HEK293 (cell line): ENCODE measurements around the gene COG8.

Source experiments
- CTCF ChIA-PET: fragments of 350-600 bp; formaldehyde crosslinking; extraction: SDS; loops from one replicate; lab custom pipeline; 2021; ENCODE audit warnings: antibody characterized with exemption; lab: Yijun Ruan, JAX
- POLR2A ChIA-PET: fragments of 300-600 bp; formaldehyde crosslinking; extraction: SDS; loops from one replicate; lab custom pipeline; 2020; ENCODE audit warnings: antibody characterized with exemption, inconsistent platforms; lab: Yijun Ruan, JAX
- H3K27ac ChIP-seq: fragments of 200-500 bp; sonication (Bioruptor generic); 2 replicates; pipeline ENCODE4 v1.5.1; 2014; ENCODE audit warnings: low read depth, low read length, control low read depth, inconsistent platforms; ENCODE audit errors: extremely low read depth
- H3K36me3 ChIP-seq, 2 experiments: fragments of 200-500 bp in 1 of 2; sonication (Bioruptor generic) in 1 of 2; 1 replicate in 1 of 2; 2 replicates in 1 of 2; pipeline ENCODE4 v1.5.1; 2014 to 2017; ENCODE audit warnings: inconsistent platforms in 2 of 2, low read length in 2 of 2; ENCODE audit not compliant: control insufficient read depth in 2 of 2, insufficient read depth in 1 of 2
- H3K4me1 ChIP-seq: fragments of 200-500 bp; sonication (Bioruptor generic); 2 replicates; pipeline ENCODE4 v1.5.1; 2014; ENCODE audit warnings: mild to moderate bottlenecking, low read length, inconsistent platforms; ENCODE audit not compliant: control insufficient read depth, insufficient read depth
- H3K4me3 ChIP-seq: 2 replicates; pipeline ENCODE4 v1.5.1; 2011; ENCODE audit warnings: low read depth, mild to moderate bottlenecking, control low read depth, low read length, moderate library complexity
- H3K9me3 ChIP-seq: fragments of 200-500 bp; sonication (Bioruptor generic); 2 replicates; pipeline ENCODE4 v1.5.1; 2014; ENCODE audit warnings: low read depth, low read length, inconsistent platforms; ENCODE audit not compliant: control insufficient read depth, insufficient read depth
- ATF2 ChIP-seq: fragments of 450-650 bp; formaldehyde crosslinking; IDR thresholded peaks from 2 replicates; pipeline ENCODE4 v1.5.1; 2016; ENCODE audit warnings: missing biosample characterization, missing genetic modification characterization, low read depth
- CTCF ChIP-seq: fragments of 450-650 bp; formaldehyde crosslinking; IDR thresholded peaks from 2 replicates; pipeline ENCODE4 v1.5.1; 2016; ENCODE audit warnings: missing biosample characterization, missing genetic modification characterization
- HIC1 ChIP-seq: fragments of 450-650 bp; formaldehyde crosslinking; IDR thresholded peaks from 2 replicates; pipeline ENCODE4 v1.5.1; 2016; ENCODE audit warnings: missing biosample characterization, missing genetic modification characterization
- PRDM10 ChIP-seq: fragments of 450-650 bp; formaldehyde crosslinking; IDR thresholded peaks from 2 replicates; pipeline ENCODE4 v1.5.1; 2016; ENCODE audit warnings: missing biosample characterization, missing genetic modification characterization
- SALL2 ChIP-seq: fragments of 450-650 bp; formaldehyde crosslinking; IDR thresholded peaks from 2 replicates; pipeline ENCODE4 v1.5.0; 2017; ENCODE audit warnings: missing biosample characterization, mild to moderate bottlenecking, missing genetic modification characterization, borderline replicate concordance
- ZBTB11 ChIP-seq: fragments of 450-650 bp; formaldehyde crosslinking; conservative IDR thresholded peaks from 2 replicates; pipeline ENCODE4 v1.5.1; 2016; ENCODE audit warnings: low read depth, missing biosample characterization, missing genetic modification characterization
- ZBTB17 ChIP-seq: fragments of 450-650 bp; formaldehyde crosslinking; IDR thresholded peaks from 2 replicates; pipeline ENCODE4 v1.5.1; 2016; ENCODE audit warnings: missing biosample characterization, missing genetic modification characterization
- ZEB2 ChIP-seq: fragments of 450-650 bp; formaldehyde crosslinking; IDR thresholded peaks from 2 replicates; pipeline ENCODE4 v1.5.1; 2016; ENCODE audit warnings: missing biosample characterization, missing genetic modification characterization
- ZFP3 ChIP-seq: fragments of 450-650 bp; formaldehyde crosslinking; IDR thresholded peaks from 2 replicates; pipeline ENCODE4 v1.5.1; 2016; ENCODE audit warnings: low read depth, missing biosample characterization, missing genetic modification characterization
- ZFP37 ChIP-seq: fragments of 450-650 bp; formaldehyde crosslinking; IDR thresholded peaks from 2 replicates; pipeline ENCODE4 v1.5.1; 2016; ENCODE audit warnings: missing biosample characterization, missing genetic modification characterization
- ZIC2 ChIP-seq: fragments of 450-650 bp; formaldehyde crosslinking; IDR thresholded peaks from 2 replicates; pipeline ENCODE4 v1.5.1; 2016; ENCODE audit warnings: missing biosample characterization, missing genetic modification characterization
- ZNF302 ChIP-seq: fragments of 450-650 bp; formaldehyde crosslinking; IDR thresholded peaks from 2 replicates; pipeline ENCODE4 v1.5.1; 2016; ENCODE audit warnings: missing biosample characterization, missing genetic modification characterization, low read depth
- ZNF354C ChIP-seq: fragments of 450-650 bp; formaldehyde crosslinking; IDR thresholded peaks from 2 replicates; pipeline ENCODE4 v1.5.1; 2016; ENCODE audit warnings: missing biosample characterization, missing genetic modification characterization, low read depth, borderline replicate concordance
- ZNF37A ChIP-seq: fragments of 450-650 bp; IDR thresholded peaks from 2 replicates; pipeline ENCODE4 v1.5.1; 2018; ENCODE audit warnings: missing biosample characterization, missing genetic modification characterization
- ZNF473 ChIP-seq: fragments of 450-650 bp; formaldehyde crosslinking; IDR thresholded peaks from 2 replicates; pipeline ENCODE4 v1.5.1; 2017; ENCODE audit warnings: missing biosample characterization, missing genetic modification characterization
- ZNF707 ChIP-seq: fragments of 450-650 bp; formaldehyde crosslinking; IDR thresholded peaks from 2 replicates; pipeline ENCODE4 v1.5.1; 2016; ENCODE audit warnings: missing biosample characterization, missing genetic modification characterization

COG8 gene

GRCh38 chr16:69351309-69352027 is 12.1 kb upstream of the COG8 start, which contains the start of gene TMED6:
TSS of gene TMED6 (minus strand) at chr16:69351786. CDS start at chr16:69351753, 33 bp downstream.
- H3K4me3 ChIP-seq: no peak within 1 kb of the TSS
- no peak for TF ChIP-seq ZNF707 (tag by site-specific recombination)
- peak; percentile 57 for TF ChIP-seq PRDM10 (tag by site-specific recombination)
- TF ChIP-seq ZNF37A (tag by site-specific recombination): no peak
- TF ChIP-seq ZIC2 (tag by site-specific recombination): 0 out of 2 replicates have a peak, but pooled peaks have one; percentile 7
- POLR2A ChIA-PET: interaction anchor here (0.6 to 1.9 kb wide), 3 partner anchors 11 to 251 kb away, joined by 3 to 4 read pairs (median 4); no protein-coding TSS in a partner anchor
- CTCF ChIA-PET: no interaction called here
- peaks cover 13 to 30% of the 10 kb centered on the region in 2 experiments for H3K36me3 ChIP-seq
- H3K9me3 ChIP-seq: no peaks in the 10 kb centered on the region
- H3K27ac ChIP-seq: 0 out of 2 replicates have a peak within 1 kb of the TSS, but pooled peaks have one; percentile 31
- H3K4me1 ChIP-seq: peaks cover 5% of the 10 kb centered on the region; the same call in 1 of the 2 replicates

- Histone ChIP-seq H3K4me1 (peaks cover 5% of the 10 kb centered on the region; the same call in 1 of the 2 replicates), H3K27ac (0 out of 2 replicates have a peak overlapping the region, but pooled peaks have one; percentile 31), H3K9me3 (no peaks in the 10 kb centered on the region), H3K36me3 (peaks cover 11 to 27% of the 10 kb centered on the region in 2 experiments), H3K4me3 (no peak overlapping the region)
- TF ChIP-seq ZFP37 (no peak), ZNF354C (tag by site-specific recombination) (no peak), ZNF302 (tag by site-specific recombination) (no peak), ATF2 (tag by site-specific recombination) (no peak), HIC1 (tag by site-specific recombination) (no peak), ZBTB17 (no peak), CTCF (no peak), ZFP3 (no peak), ZBTB11 (no peak), ZNF473 (no peak), ZEB2 (tag by site-specific recombination) (no peak), SALL2 (no peak)
- POLR2A ChIA-PET: interaction anchor here (0.7 to 1.9 kb wide), 2 partner anchors 10 to 252 kb away, joined by 3 to 4 read pairs; no protein-coding TSS in a partner anchor
- CTCF ChIA-PET: interaction anchor here (0.9 kb wide), 1 partner anchor 10 kb away, joined by 4 read pairs; no protein-coding TSS in a partner anchor
Measured at GRCh38 chr16:69350536-69351133, 11.3 kb upstream of the COG8 start.
